Fibroblast of skin of left biceps (primary cell): Measurements from ENCODE around the gene IST1.
A peak's percentile ranks its signal among the peaks of the same experiment; 100 is the strongest.
"Not testable (repeated sequence)": the region's sequence is repeated elsewhere in the genome, so short reads cannot be mapped to it uniquely, and the experiment has no call there.

Experiments used
- DNase-seq, 2 experiments: peaks; one replicate each; pipeline ENCODE4 v3.0.0-alpha.2; 2013; ENCODE audit warnings: low read depth in 2 of 2

IST1 gene

DNA sequence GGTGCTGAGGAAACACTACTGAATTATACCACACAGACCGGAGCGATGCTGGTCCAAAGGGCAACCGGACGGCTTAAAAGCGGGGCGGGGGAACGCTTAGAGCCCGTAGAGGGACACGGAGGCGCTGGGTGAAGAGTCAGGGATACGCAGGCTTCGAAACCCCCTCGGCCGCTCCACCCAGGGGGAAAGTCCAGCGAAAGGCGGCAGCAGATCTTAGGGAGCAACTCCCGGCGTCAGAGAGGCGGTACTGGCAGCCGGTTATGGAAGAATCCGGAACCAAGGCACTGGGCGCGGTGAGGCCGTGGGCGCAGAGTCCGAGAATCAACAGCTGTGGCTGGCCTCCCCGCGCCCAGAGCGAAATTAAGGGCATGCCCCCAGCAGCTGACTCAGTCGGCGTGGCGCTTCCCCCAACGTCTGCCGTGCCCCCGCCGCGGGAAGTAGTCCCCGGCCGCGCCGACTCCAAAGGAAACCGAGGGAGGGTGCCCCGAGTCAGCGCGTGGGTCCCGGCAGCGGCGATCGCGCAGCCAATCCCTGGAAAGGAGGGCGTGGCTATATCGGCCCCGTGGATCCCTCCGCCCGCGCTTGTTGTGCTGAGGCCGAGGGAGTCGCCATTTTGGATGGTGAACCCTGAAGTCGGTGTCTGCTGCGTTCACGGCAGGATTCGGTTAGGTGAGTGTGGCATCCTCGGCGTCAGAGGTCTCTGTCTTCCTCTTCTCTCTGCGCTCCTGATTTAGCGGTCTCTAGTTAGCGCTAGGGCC is at the start of gene IST1:
Gene IST1, plus strand, starts transcription at position 611 of the 758 bp plus-strand sequence. CDS start 20,110 bp downstream, outside the sequence.
- DNase-seq: peak; percentile 97

DNA sequence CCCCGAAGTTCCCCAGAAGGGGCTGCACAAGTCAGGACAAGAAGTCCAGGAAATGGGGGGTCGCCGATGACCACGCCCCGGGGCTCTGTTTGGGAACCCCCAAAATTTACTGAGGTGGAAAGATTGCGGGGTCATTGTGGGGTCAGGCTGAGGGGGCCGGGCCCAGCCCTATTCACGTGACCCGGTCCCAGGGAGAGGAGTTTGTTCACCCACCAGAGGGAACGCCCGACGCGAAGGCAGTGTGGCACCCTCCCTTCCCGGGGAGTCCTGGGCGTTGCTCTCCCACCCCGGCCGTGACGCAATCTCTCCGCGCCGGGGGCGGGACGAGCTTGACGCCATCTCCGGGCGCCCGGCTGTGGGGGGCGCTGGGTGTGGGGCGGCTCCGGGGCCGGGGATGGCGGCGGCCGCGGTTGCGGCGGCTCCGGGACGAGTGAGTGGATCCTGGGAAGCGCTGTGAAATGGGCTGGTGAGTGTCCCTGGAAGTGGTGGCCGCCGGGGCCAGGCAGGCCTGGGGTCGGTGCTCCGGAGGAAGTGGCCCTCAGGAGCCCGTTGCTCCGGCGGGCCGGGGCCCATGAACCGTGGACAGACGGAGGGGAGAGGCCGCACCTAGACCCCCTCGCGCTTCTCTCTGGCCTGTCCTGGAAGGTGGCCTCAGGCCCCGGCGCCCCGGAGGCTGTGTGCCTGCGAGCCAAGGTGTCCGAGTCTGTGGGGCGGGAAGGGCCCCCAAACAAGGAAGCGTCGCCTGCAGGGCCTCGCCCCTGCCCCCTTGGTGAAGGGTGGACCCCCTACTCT is 49.5 kb upstream of the IST1 start, which contains the start of gene ATXN1L:
Gene ATXN1L, plus strand, starts transcription at position 338 of the 792 bp plus-strand sequence. CDS start 3,765 bp downstream, outside the sequence.
- peak; percentile 84 to 87 for DNase-seq

DNA sequence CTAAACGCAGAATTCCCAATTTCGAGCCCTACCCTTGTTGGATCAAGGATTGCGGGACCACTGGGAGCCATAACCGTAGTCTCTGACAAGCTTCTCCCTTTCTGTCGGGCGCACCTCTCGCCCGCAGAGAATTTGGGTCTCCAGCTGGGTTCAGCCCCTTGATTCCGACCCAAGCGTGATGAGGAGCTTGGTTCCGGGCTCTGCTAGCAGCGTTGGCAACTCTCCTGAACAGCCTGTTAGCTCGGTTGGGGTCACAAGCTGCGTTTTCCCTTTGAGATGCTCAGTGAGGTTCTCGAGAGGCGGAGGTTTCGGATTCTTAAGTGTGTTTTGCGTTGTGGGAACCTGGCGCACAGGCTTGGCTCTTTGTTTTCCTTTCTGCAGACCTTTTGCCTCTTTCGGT is 48.9 kb upstream of the IST1 start:
- DNase-seq: no peak

DNA sequence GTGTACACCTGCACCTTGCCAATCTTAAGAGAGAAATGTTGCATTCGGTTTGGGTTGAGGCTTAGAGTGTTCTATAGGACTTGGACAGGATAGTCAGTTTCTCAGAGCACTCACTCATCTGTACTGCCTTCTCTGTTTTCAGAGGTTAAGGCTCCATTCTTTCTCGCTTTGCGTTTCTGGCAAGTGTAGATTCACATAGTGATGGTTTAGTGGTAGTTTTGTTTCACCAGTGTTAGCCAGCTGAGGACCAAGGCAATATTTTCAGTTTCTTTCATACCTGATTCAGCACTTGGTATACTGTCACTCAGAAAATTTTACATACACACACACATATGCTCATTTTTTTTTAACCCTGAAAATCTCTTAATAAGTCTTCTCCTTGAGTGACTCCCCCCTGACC is 48.2 kb upstream of the IST1 start:
- no peak for DNase-seq

DNA sequence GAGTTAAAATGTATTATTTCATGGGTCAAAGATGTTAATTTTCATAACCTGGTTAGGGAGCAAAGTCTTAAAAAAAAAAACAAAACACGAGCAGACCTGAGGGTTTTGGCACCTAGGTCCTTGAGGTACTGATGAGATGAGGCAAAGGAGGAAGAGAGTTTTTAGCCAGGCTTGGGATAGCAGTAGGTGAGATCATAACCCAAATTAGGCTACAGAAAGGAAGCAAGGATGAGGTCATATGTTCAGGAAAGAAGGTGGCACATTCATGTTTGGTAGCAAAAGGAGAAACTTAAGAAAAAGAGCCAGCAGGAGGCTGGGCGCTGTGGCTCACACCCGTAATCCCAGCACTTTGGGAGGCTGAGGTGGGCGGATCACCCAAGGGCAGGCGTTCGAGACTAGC is 46.7 kb upstream of the IST1 start:
- no peak for DNase-seq

DNA sequence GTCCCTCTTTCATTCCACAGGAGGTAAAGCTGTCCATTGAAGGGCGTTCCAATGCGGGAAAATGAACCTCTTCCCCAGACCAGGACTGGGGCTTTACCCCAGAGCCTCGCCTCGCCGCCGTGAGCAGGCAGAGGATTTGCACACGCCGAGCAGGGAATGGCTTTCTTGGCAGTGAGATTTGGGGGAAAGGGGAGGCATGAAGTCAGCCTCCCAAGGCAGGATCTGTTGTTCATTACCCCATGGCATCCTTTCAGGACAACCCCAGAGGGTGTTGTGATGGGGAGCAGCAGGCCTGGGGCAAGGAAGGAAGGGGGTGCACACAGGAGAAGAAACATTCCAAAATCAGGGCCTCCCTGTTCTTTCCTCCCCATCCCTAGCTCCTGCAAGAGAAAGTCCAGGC is 43.6 kb upstream of the IST1 start:
- no peak for DNase-seq

DNA sequence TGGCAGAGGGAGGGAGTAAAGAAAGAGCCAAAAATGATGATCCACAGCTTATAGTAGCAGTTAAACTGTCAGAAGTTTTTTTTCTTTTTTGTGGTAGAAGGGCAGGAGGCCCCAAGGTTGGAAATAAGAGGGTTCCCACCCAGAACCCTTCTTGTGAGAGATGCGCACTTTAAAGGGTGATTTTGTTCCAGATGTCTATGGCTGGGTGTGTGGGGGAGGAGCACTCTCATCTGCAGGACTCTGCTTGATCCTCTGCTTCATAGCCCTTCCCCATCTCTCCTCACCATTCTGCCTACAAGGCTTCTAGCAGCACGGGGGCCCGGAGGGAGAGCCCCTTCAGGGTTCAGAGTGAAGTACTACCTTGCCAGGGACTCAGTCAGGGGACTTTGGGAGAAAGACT is 43.2 kb upstream of the IST1 start:
- DNase-seq: no peak

DNA sequence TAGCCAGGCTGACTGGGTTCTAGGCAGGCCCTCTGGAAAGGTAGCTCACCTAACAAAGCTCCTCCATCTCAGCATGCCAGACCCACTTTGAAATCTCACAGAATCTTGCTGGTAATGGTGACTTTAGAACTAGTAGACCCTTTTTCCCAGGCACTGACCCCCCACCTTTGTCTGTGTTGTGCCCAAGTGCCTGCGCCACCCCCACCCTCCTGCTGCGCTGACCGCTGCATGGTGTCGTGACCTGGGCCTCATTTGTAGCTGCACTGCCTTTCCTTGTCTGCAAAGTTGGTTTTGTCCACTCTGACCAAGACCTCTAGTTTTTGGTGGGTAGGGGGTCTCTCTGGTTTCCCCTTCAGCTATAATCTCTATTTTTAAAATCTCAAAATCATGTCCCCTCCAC is 42.8 kb upstream of the IST1 start:
- no peak for DNase-seq

DNA sequence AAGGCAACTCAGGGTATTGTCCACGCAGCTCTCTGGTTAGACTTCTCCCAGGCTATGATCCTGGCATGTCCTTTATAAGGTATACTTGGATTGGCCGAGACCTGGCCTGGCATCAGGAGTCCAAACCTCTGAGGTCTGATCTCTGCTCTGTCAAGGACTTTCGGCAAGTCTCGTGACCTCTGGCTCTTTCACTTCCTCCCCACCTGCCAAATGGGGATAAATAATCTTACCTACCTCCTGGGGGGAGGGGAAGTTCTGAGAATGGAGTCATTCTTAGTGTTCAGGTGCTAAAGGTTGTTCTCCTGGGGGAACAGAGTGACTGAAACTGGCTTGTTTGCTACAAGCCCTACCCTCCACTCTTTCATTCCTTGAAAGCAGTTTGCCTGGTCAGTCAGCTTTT is 41.9 kb upstream of the IST1 start:
- no peak for DNase-seq

DNA sequence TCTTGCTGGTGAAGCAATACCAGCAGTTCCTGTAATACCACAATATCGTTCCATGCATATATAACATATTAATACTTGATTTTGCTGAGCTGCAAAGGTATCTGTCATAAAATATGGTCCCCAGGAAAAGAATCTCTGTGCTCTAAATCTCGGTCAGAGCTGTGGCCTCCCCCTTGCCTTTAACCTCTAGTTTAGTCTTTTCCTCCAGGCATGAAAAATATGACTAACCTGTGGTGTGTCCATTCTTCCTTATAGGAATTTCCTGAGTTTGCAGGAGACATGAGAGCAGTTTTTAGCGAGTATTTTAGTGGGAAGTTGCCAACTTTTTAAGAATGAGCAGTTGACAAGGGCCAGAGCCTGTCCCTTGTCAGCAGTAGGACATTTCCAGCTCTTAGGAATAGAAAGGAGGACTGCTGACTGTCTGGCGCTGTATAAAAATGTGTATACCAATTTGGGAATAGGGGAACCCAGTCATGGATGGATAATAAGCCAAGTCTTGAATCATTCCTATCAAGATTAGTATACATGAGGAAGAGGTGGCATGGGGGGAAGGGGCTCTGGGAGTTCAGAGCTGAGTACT is 40.9 kb upstream of the IST1 start:
- DNase-seq: no peak

DNA sequence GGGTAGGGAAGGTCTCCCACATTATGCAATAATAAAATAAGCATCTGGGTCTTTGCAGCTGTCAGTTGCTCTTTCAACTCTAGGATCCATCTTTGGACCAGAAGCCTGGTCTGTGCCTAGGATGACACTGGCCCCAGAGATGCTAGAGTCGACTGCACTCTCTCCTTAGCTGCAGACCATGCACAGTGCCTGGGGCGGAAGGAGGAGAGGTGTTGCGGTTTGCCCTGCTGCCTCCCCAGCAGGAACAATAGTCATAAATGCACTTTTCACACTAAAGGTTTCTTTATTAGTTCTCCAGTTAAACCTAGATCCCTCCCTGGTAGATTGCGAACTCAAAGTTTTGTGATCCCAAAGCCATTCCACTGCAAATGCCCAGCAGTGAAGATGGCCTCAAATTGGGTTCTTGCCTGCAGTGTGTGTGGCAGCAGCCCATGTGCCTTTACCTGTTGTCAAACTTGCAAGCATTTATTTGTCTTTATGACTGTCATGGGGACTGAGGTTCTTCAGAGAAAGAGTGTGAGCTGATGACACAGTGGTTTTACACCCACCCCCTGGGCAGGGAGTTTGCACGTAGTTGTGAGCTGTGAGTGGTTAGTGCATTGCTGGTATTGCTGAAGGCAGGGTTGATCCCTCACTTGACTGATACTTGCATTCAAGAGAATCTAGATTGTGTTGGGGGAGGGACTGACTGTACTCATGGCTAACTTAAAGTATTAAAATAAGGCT is 39.2 kb upstream of the IST1 start:
- DNase-seq: no peak

DNA sequence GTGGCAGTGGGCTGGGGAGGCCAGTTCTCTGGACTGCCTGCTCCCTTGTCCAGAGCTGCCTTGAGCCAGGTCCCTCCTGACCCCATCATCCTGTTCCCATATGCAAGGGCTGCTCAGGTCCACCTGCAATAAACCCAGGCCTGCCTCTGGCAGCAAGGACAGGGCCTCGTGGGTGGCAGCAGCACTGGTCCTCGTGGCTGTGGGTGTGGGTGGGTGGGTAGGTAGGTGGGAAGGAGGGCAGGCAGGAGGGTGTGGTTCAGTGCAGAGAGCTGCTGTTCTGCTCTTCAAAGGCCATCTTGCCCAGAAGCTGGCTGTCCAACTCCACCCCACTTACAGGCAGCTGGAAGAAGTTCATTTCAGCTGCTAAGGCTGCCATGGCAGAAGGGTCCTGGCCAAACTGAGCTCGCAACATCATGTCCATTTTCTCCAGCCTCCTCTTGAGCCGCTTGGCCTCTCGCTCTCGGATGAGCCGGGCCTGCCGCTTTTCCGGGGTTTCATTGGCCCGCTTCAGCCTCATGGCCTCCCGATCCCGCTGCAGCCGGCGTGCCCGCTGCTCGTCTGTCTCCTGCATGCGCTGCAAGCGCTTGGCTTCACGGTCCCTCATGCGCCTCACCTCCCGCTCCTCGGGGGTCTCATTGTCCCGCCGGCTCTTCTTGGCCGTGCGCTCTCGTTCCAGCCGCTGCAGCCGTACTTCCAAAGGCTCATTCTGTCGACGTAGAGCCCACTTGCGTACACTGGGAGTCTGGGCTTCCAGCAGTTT is 35.4 kb upstream of the IST1 start:
- no peak for DNase-seq

DNA sequence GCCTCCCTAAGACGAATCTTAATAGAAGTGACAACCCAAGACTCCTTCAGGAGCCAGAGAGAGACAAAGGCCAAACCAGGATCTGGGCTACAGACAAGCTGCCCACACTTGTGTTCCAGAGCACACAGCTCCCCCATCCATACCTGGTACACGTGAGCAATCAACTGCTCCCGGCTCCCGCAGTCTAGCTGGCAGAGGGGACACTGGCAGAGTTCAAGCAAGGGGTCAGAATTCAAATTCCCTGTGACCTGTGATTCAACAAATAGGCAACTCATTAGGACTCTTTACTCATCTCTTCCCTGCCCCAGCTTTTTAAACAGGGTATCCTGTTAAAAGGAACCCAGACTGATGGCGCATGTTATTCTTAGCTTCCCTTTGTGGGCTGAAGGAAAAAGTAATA is 31.3 kb upstream of the IST1 start:
- no peak for DNase-seq

DNA sequence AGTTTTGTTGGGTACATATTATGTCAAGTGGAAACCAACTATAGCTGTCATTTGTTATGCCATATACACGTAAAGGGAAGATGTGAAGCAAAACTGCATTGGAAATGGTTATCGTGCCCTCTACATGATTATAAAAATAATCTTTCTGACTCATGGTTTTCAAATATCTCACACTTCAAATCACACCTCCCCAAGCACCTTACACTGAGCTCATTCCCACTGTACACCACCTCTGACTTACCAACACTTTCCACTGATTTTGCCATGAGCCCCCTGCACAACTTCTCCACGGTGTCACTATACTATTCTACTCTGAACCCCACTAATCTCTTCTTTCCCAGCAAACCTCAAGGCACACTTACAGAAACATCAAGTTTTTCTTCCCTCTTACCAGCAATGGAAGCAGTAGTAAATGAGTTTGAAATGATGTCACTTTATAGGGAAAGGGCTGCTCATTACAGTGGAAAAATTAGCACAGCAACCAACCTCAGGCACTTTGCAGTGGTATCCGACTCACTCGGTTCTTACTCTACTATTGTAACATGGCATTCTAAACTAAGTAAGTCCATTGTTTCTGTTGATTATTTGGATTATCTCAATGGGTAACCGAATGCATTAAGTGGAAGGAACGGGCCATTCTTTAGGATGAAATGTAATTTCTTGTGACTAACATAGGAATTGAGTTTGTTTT is 30.0 kb upstream of the IST1 start:
- DNase-seq: no peak

DNA sequence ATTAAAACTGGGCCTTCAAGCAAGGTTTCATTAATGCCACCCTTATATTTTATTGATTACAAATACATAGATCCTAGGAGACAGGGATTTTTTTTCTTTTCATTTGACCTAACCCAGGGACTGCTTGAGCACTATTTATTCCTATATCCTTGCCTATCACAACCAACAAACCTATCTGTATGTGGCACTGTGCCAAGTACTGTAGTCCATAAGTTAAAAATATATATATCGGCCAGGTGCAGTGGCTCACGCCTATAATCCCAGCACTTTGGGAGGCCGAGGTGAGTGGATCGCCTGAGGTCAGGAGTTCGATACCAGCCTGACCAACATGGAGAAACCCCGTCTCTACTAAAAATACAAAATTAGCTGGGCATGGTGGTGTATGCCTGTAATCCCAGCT is 28.2 kb upstream of the IST1 start:
- DNase-seq: not testable (repeated sequence)

DNA sequence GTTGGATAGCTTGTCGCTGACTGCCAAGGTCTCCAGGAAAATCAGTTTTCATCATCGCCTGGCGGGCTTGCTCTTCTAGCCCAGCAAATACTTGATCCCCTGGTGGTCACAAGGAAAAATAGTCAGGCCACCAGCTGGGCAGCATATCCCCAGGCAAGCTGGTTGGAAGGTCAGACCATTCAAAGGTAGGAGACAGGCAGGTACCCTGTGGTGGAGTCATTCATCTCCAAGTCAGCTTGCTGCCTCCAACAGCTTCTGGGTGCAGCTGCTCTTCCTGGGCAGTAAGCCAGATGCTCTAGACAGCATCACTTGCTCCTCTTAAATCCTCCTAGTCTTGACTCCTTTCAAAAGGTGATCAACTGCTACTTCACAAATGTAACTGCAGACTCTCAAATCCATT is 27.4 kb upstream of the IST1 start:
- no peak for DNase-seq

DNA sequence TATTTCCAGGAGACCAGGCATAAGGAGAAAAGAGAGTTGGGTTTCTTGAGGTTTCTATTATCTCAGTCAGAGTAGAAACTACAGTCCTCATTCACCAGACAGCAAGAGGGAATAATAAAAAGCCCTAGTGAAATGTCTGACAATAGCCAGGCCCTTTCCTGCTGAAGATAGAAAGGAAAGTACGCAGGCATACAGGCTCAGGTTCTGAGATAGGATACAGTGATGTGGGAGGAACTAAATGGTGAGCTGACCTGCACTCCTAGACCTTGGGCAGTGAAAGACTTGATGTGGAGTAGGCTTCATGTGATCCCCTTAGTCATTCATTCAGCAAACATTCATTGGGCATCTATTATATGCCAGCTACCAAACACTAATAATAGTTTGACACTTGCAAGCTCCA is 26.2 kb upstream of the IST1 start:
- no peak for DNase-seq

DNA sequence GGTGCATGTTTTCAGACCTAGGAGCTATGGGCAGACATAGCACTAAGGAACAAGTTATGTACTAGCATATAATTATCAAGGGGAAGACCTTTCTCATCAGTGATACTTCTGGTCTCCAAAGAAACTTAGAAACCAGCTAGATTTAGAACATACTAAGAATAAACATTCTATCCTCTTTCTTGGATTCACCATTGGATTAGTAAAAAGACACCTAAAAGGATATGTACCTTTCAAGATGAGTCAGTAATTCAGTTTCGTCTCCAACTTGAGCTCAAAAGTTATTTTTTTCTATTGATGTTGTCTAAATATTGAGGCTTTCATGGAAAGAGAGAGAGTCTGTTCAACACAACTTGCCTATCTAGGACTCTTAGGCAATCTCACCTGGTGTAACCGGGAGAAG is 24.5 kb upstream of the IST1 start:
- DNase-seq: no peak

DNA sequence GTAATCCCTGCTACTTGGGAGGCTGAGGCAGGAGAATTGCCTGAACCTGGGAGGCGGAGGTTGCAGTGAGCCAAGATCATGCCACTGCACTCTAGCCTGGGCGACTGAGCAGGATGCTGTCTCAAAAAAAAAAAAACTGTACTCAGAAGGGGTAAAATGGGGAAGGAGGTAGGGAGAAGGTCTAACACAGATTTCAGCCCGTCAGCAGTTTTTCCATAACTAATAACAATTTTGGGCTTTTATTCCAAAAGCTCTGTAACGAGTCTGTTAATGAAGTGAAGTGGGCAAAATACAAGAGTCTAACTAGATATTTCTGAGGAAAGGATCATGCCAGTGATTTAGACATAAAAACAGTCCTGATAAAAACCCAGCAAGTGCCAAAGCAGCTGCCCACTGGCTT is 22.1 kb upstream of the IST1 start:
- no peak for DNase-seq

DNA sequence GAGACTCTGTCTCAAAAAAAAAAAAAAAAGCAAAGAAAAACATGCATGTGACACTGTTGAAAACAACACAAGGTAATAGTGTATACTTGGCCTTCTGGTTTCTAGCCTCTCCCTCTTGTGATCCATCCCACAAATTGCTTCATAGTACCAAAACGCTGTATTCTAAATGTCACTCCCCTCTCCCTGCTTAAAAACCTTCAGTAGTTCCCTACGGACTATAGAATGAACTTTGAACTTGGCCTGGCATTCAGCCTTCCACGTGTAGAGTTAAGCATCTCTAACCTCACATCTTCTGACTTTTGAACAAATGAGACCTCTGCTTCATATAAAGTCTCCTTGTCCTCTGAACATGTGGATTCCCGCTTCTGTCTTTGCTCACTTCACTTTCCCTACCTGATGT is 16.4 kb upstream of the IST1 start:
- no peak for DNase-seq

DNA sequence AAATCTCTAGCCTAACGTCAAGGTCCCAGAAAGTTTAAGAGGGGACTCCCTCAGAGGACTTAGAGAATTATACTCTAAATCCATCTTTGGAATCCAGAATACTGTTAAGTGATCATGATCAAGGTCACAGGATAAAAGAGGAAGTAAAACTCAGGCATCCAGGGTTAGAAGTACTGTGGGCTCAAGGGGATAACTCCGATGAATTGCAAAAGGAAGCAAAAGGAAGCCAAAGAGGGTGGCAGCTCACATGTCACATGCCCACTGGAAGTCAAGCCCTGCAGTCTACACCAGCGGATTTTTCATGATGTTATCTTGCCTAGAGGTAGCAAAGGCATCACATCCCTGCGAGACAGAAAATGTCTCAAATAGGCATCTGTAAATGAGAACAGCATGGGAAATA is 15.2 kb upstream of the IST1 start:
- DNase-seq: no peak
